ENCODE measurements around the gene COQ8A. TPM values are rescaled to one million over a fixed set of nuclear protein-coding genes. Genes with fewer than 3 reads are reported as not detected.

Gene COQ8A
- total RNA-seq, 2 donors from 2014 or later: 15.2 to 25.6 TPM

GRCh38 chr1:226981838-226982237 is 41.7 kb downstream of the COQ8A start:
- H3K4me1 ChIP-seq (ENCODE audit: control insufficient read depth in 1 of 2, low read depth in 2 of 2): no peaks in the 10 kb centered on the region
- H3K4me3 ChIP-seq: no peak overlapping the region
- peaks cover 4% of the 10 kb centered on the region for H3K36me3 ChIP-seq
- H3K9me3 ChIP-seq: no peaks in the 10 kb centered on the region
- DNase-seq (ENCODE audit: low spot score) (no peak), ATAC-seq (ENCODE audit: insufficient number of reproducible peaks, low FRiP score, low read depth) (no peak)
- H3K27ac ChIP-seq: no peak overlapping the region
- TF ChIP-seq CTCF (IDR thresholded peaks at IDR 0.05): no peak
- H3K27me3 ChIP-seq (replicated peaks; ENCODE audit: insufficient read depth): no peaks in the 10 kb centered on the region

GRCh38 chr1:226982451-226983177 is 42.5 kb downstream of the COQ8A start:
- Histone ChIP-seq H3K27ac (no peak overlapping the region), H3K27me3 (replicated peaks; ENCODE audit: insufficient read depth) (no peaks in the 10 kb centered on the region), H3K36me3 (peaks cover 10% of the 10 kb centered on the region), H3K4me1 (ENCODE audit: control insufficient read depth in 1 of 2, low read depth in 2 of 2) (no peaks in the 10 kb centered on the region), H3K9me3 (no peaks in the 10 kb centered on the region), H3K4me3 (no peak overlapping the region)
- no peak for TF ChIP-seq CTCF (IDR thresholded peaks at IDR 0.05)
- ATAC-seq (ENCODE audit: insufficient number of reproducible peaks, low FRiP score, low read depth) (no peak), DNase-seq (ENCODE audit: low spot score) (no peak)

GRCh38 chr1:226983247-226983991 is 43.3 kb downstream of the COQ8A start:
- Histone ChIP-seq H3K9me3 (no peaks in the 10 kb centered on the region), H3K36me3 (peaks cover 13% of the 10 kb centered on the region), H3K27me3 (replicated peaks; ENCODE audit: insufficient read depth) (no peaks in the 10 kb centered on the region), H3K4me3 (no peak overlapping the region), H3K4me1 (ENCODE audit: control insufficient read depth in 1 of 2, low read depth in 2 of 2) (peaks cover 0 to 2% of the 10 kb centered on the region in 2 donors), H3K27ac (no peak overlapping the region)
- DNase-seq (ENCODE audit: low spot score) (no peak), ATAC-seq (ENCODE audit: insufficient number of reproducible peaks, low FRiP score, low read depth) (no peak)
- no peak for TF ChIP-seq CTCF (IDR thresholded peaks at IDR 0.05)

- ATAC-seq (ENCODE audit: insufficient number of reproducible peaks, low FRiP score, low read depth): no peak
- DNase-seq (ENCODE audit: low spot score): no peak
Observed at GRCh38 chr1:226983992-226984364, 43.9 kb downstream of the COQ8A start.

More at GRCh38 chr1:226983992-226984364, 43.9 kb downstream of the COQ8A start:
- no peak overlapping the region for H3K4me3 ChIP-seq
- H3K27ac ChIP-seq: no peak overlapping the region
- H3K36me3 ChIP-seq: peaks cover 13% of the 10 kb centered on the region
- no peak for TF ChIP-seq CTCF (IDR thresholded peaks at IDR 0.05)
- no peaks in the 10 kb centered on the region for H3K9me3 ChIP-seq
- H3K27me3 ChIP-seq (replicated peaks; ENCODE audit: insufficient read depth): no peaks in the 10 kb centered on the region
- H3K4me1 ChIP-seq (ENCODE audit: control insufficient read depth in 1 of 2, low read depth in 2 of 2): peaks cover 2 to 7% of the 10 kb centered on the region in 2 donors
